ENCODE data around the gene KCNK5. TPM values are rescaled to one million over a fixed set of nuclear protein-coding genes. Genes with fewer than 3 reads are reported as not detected.

The KCNK5 gene
- total and polyA plus RNA-seq, 9 of the 15 experiments (the other 6 are each of a cell fraction or from before 2014, with no cell fraction given), result 1.5 to 45.8 (median 25.8) TPM

GRCh38 chr6:39221779-39222641 lies 7.3 kb downstream of the KCNK5 start (continued):
- TF ChIP-seq ZNF263 (CRISPR knock-in tag; IDR thresholded peaks at IDR 0.05; ENCODE audit: borderline replicate concordance) (no peak), ZNF3 (CRISPR knock-in tag; IDR thresholded peaks at IDR 0.05) (no peak), HNRNPUL1 (IDR thresholded peaks at IDR 0.05; ENCODE audit: low read length) (no peak), CBX5 (IDR thresholded peaks at IDR 0.05; ENCODE audit: borderline replicate concordance, low read depth) (no peak), MBD1 (CRISPR knock-in tag; IDR thresholded peaks at IDR 0.05) (no peak), ZNF449 (CRISPR knock-in tag; IDR thresholded peaks at IDR 0.05) (no peak), ZNF212 (CRISPR knock-in tag; IDR thresholded peaks at IDR 0.05) (no peak), ZNF124 (CRISPR knock-in tag; IDR thresholded peaks at IDR 0.05) (no peak), NUFIP1 (IDR thresholded peaks at IDR 0.05; ENCODE audit: partially characterized antibody) (no peak), ZNF512 (tag; IDR thresholded peaks at IDR 0.05) (no peak), TCF15 (CRISPR knock-in tag; IDR thresholded peaks at IDR 0.05) (no peak), TCFL5 (CRISPR knock-in tag; conservative IDR thresholded peaks at IDR 0.05) (no peak), BDP1 (IDR thresholded peaks at IDR 0.05; ENCODE audit: insufficient read depth, insufficient read length) (no peak), ZBTB26 (CRISPR knock-in tag; IDR thresholded peaks at IDR 0.05) (no peak), ATF1 (CRISPR knock-in tag; IDR thresholded peaks at IDR 0.05) (no peak), ATF1 (tag; IDR thresholded peaks at IDR 0.05) (peak; percentile 58), MLX (CRISPR knock-in tag; conservative IDR thresholded peaks at IDR 0.05) (no peak), ZNF184 (CRISPR knock-in tag; IDR thresholded peaks at IDR 0.05) (no peak), E2F4 (CRISPR knock-in tag; IDR thresholded peaks at IDR 0.05; ENCODE audit: low read depth) (no peak)
